Erythroblast (primary cell): ENCODE measurements around the gene GOLGA7B.
"Not testable (repeated sequence)": the region's sequence is repeated elsewhere in the genome, so short reads cannot be mapped to it uniquely, and the experiment has no call there.

Source experiments
- DNase-seq, 2 experiments: peaks; one replicate each; lab custom pipeline; 2025; lab: John Stamatoyannopoulos, UW
- GATA1 ChIP-seq: IDR thresholded peaks from 2 replicates; pipeline ENCODE4 v1.6.1; 2011; ENCODE audit warnings: low read depth, mild to moderate bottlenecking, control low read depth, low read length, moderate library complexity
- POLR2A ChIP-seq: IDR thresholded peaks from 2 replicates; pipeline ENCODE4 v1.6.1; 2011; ENCODE audit warnings: mild to moderate bottlenecking, low read length

GOLGA7B gene

DNA sequence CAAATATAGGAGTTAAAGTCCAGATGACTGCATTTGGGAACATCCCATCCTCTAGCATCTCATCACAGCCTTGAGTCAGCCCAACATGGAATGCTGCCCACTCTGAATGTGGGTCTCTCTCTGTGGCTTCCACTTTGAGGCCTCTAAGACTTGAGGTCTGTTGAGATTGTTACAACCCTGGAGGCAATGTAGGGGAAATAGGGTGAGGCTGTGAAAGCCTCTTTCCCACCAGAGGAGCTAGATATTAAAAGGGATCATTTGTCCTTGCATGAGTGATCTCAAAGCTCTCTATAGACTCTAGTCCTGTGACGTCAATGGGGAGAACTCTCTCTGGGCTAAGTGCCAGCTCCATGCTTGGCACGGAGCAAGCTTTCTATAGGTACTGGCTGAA is 6.4 kb upstream of the GOLGA7B start:
- TF ChIP-seq POLR2A, result no peak
- TF ChIP-seq GATA1, result no peak
- DNase-seq, result no peak

DNA sequence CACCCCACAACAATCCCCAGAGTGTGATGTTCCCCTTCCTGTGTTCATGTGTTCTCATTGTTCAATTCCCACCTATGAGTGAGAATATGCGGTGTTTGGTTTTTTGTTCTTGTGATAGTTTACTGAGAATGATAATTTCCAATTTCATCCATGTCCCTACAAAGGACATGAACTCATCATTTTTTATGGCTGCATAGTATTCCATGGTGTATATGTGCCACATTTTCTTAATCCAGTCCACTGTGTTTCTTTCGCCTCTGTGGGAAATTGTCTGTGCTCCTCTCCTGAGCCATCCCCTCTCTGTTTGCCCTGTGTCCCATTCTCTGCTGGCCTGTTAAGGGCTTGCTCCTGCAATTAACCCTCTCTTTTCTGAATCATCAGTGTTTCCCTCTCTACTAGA is 5.7 kb upstream of the GOLGA7B start:
- DNase-seq, result not testable (repeated sequence)

DNA sequence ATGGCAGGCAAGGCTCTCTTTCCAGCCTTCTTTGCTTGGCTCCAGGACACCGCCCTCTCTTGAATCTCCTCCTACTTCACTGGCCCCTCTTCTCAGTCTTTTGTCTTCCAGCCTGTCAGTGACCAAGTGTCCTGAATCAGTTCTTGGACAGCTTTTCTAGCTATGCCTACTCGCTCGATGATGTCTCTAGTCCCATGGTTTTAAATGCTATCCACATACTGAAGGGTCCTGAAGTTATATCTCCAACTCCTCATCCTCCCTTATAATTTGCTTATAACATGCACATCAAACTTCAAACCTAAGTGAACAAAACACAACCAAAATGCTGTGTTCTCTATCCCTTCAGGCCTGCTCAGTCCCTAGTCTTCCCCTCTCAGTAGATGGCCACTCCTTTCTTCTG is 5.0 kb upstream of the GOLGA7B start:
- TF ChIP-seq GATA1 (no peak), POLR2A (no peak)
- no peak for DNase-seq

DNA sequence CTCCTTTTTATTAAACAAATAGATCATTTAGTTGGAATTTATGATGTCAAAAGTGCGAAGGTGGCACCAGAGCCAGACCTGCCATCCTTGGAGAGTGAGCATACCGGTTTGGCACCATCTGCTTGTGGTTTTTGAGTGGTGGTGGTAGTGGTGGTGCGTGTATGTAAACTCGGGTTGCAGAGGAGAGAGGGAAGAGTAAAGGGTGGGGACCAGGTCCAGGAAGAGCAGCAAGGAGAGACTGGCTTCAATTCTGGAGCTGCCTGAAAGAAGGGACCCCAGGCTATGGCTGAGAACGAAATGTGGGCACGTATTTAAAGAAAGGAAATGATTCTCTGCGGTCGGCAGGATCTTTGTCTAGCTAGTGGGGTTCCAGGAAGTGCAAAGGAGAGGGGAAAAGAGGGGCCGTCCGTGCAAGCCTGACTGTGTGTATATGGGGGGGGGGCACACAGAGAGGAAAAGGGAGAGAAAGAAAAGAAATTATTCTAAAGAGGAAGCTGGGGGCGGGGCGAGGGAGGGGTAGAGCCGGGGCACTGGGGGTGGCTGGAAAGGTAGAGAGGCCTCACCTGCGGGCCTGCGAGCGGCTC is 448 bp upstream of the GOLGA7B start:
- no peak for DNase-seq
- TF ChIP-seq GATA1 (no peak), POLR2A (no peak)

DNA sequence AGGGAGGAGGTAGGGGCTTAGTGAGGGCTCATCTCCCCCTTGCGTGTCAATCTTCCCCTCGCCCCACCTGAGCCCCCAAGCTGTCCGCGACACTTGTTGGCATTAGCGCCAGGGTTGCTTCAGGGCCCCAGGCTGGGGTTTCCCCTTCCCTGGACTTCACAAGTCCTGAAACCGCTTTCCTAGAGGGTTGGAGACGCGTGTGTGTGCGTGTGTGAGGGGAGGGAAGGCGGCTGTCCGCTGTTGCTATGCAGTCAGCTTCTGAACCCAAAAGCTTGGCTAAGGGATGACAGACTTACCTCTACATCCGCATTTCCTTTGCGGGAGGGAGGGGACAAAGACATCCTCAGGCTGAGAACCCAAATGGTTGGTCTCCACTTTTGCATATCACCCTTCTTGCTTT is 803 bp downstream of the GOLGA7B start:
- no peak for TF ChIP-seq POLR2A
- TF ChIP-seq GATA1, result no peak
- no peak for DNase-seq

DNA sequence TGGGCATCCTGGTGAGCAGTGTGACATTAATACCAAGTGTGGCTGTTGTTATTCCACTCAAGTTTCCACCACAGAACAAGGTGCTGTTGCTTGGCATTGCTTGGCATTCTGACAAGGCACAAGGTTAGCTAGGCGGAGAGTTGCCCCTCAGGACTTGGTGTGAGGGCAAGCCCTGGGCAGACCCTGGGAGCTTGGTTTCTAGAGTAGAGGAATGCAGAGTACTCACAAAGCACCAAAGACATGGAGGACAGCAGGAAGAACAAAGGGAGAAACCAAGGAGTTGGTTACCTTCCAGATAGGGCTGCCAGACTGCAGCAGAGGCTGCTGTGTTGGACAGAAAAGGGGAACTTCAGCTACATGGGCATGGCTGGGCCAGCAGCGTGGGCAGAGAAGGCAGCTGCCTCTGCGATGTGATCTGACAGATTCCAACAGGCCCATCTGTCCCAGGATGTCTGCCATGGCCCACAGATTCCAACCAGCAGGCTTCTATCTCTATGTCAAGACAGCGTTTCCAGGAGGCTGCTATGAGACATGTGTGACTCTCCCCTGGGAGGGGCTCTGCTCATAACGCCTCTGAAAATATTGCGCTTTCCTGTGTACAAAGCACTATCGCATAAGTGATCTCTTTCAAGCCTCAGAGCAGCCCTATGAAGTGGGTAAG is 1.8 kb downstream of the GOLGA7B start:
- TF ChIP-seq GATA1 (no peak), POLR2A (no peak)
- no peak for DNase-seq

DNA sequence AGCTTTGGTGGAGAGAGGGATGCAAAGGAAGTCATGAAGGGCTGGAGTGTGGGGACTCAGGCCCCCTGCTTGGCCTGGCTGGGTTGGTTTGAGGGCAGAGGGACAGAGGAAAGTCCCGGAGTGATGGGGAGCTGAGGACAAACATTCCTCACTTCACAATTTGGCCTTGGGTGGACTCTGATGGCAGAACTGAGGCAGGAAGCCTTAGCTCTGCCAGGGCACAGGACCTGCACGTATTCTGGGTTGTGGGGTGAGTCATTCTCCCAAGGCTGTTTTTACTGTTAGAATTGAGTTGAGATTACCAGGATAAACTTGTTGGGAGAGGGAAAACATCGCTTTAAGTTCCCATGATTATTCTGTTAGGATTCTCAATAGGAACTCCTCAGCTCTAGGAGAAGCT is 2.6 kb downstream of the GOLGA7B start:
- TF ChIP-seq GATA1 (no peak), POLR2A (no peak)

DNA sequence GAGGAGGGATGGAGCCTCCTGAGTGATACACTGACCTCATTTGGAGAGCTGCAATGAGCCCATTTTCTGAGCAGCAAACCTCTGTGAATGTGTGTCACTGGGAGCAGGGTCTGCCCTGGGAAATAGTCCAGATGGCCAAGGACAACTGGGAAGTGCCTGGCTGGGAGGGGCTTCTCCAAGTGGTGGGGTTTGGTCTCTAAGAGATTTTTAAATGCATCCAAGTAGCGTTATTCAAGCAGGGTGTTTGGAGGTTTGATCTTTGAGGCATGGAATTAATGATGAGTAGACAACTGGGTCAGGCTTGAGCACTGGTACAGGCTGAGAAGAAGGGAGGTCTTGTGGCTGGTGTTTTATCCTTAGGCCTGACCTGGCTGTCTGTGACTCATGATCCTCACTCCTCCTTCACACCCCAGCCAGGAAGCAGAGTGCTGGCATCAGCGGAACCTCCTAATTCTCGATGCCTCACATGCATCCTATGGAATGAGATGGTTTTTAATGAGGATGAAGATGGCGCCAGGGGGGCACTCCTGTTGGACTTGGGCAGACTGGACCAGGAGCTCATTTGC is 3.3 kb downstream of the GOLGA7B start:
- DNase-seq, result no peak
- no peak for TF ChIP-seq GATA1
- no peak for TF ChIP-seq POLR2A

More for the DNA sequence above, 2.6 kb downstream of the GOLGA7B start:
- DNase-seq, result no peak

DNA sequence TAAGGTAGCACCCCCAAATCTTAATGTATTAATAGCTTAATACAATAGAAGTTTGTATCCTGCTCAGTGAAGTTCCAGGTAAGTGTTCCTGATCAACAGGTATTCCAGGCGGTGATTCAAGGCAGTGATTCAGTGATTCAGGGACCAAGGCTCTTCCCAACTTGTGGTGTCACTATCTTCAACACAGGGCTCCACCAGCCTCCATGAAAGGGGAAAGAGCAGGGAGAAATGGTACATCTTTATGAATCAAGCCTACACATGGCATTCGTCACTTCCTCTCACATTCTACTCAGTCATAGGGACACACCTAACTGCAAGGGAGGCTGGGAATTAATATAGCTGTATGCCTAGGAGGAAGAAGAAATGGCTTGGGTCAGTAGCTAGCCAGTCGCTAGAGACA is 5.1 kb downstream of the GOLGA7B start:
- DNase-seq, result no peak
- TF ChIP-seq GATA1, result no peak
- no peak for TF ChIP-seq POLR2A

DNA sequence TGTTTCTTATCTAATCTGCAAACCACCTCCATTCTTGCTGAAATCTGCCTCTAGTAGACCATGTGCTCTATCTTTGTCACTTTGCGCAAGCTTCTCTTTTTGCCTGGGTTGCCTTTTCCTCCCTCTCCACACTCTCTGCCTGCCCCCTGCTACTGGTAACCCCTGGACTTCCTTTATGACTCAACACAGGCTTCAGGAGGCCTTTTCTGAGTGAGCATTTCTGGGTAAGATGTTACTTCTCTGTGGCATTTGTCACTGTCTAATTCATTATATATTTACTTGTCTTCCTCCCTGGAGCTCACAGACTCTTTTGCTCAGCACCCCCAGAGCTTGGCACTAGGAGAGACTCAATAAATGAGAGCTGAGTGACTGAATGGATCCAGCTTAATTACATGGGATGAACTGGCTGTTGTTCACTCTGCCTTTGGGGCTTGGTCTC is 8.4 kb downstream of the GOLGA7B start:
- DNase-seq, result no peak
- TF ChIP-seq POLR2A (no peak), GATA1 (no peak)

DNA sequence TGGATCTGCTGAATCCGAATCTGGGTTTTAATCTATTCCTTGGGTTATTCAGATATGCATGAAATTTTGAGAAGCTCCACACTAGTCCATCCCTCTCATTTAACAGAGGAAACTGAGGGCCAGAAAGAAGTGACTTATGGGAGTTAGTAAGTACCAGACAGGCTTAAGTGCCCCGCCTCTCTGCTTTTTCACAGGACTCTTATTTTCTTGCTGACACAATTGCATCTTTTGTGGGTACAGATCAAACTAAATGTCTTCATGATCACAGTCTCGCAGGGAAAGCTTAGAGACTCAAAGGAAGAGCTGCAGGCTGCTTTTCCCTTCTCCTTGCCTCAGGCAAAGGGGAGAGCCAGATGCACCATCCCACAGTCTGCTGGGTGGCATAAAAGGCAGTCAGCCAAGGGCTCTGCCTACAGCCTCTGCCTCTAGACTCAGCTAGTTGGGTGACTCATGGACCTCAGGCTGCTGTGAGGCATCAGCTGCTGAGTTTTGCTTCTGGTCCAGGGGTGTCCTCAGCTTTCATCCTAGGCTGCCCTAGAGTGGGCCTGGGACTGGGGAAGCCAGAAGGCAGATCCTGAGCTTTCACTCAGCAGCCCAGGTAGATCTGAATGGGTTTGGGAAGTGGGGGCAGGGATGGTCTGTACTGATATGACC is 11.6 kb downstream of the GOLGA7B start:
- TF ChIP-seq POLR2A, result no peak
- no peak for TF ChIP-seq GATA1
- DNase-seq, result no peak

DNA sequence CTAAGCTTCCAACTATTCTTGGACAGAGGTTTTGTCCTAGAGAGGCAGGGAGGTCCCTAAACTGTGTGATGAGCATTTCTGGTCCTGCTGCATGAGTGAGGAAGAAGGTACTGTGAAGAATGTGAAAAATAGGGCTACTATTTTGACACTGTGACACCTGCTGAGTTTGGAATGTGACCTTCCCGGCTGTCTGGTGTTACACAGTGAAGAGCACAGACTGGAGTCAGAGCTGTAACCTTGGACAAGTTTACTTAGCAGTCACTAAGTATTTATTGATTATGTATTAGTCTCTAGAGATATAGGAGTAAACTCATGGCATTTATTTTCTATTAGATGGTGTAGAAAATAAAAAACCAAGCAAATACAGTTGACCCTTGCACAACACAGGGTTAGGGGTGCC is 12.3 kb downstream of the GOLGA7B start:
- DNase-seq, result no peak
- TF ChIP-seq GATA1, result no peak
- TF ChIP-seq POLR2A, result no peak

DNA sequence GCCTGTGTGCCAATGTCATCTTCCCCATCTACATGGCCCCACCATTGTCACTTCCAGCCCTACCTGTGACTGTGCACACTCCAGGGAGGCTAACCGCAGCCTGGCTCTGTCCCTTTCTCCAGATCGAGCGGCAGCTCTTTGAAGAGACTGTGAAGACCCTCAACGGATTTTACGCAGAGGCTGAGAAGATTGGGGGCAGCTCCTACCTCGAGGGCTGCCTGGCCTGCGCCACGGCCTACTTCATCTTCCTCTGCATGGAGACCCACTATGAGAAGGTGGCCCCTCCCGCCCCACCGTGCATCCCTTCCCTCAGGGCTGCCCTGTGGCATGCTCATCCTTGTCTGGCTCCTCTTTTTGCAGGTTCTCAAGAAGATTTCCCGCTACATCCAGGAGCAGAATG is 14.2 kb downstream of the GOLGA7B start:
- DNase-seq, result no peak
- no peak for TF ChIP-seq GATA1
- TF ChIP-seq POLR2A, result no peak

DNA sequence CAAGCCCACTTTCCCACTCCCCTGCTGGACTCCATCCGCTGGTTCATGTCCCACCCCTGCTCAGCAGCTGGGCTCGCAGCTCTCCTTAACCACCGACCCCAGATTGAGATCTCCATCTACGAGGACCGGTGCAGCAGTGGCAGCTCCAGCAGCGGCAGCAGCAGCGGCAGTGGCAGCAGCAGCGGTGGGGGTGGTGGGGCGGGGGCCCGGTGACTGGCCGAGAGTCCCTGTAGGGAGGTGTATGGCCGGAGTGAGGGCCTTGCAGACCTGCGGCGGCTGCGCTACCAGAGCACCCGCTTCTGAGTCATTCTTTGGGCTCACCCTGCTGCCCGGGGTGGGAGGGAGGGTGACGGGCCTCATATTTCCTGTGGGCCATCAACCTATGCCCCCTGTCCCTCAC is 15.8 kb downstream of the GOLGA7B start:
- no peak for TF ChIP-seq POLR2A
- no peak for TF ChIP-seq GATA1
- no peak for DNase-seq

DNA sequence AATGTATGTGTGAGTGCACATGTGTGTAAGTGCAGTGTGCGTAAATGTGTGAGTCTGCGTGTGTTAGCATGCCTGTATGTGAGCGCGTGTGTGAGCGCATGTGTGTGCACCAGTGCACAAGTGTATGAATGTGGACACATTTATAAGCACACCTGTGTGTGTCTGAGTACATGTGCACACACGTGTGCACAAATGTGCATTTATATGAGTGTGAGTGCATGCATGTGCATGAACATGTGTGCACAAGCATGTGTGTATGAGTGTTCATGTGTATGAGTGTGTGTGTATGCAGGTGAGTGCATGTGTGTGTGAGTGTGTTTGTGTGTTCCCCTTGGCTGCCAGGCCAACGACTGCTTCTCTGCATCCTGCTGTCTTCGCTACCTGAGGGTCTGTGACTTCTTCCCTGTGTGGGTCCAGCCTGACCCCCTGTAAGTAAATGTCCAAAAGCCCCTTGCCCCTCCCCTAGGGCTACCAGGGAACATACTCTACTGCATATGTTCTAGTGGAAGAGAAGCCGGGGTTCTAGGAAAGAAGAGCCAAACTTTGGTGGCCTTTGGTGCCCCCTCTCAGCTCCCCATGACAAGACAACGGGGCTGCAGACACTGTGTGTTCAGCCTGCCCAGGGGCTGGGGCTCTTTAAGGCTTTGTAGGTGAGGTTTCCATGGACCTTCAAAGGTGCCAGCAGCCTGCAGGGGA is 17.0 kb downstream of the GOLGA7B start:
- TF ChIP-seq POLR2A (no peak), GATA1 (no peak)
- DNase-seq, result no peak
